HEK293T (cell line): ENCODE measurements around the gene FMN2.

ENCODE experiments used
- CTCF ChIA-PET: fragments of 350-600 bp; formaldehyde crosslinking; extraction: SDS; loops from one replicate; lab custom pipeline; 2021; ENCODE audit warnings: antibody characterized with exemption, inconsistent platforms; lab: Yijun Ruan, JAX
- POLR2A ChIA-PET: fragments of 350-600 bp; formaldehyde crosslinking; extraction: SDS; loops from one replicate; lab custom pipeline; 2020; ENCODE audit warnings: antibody characterized with exemption, inconsistent platforms; lab: Yijun Ruan, JAX
- DNase-seq: peaks from one replicate; pipeline ENCODE4 v3.0.0; 2012; ENCODE audit warnings: mixed read lengths; ENCODE audit errors: extremely low spot score
- ARNT ChIP-seq: fragments of 450-650 bp; IDR thresholded peaks from 2 replicates; pipeline ENCODE4 v1.6.1; 2017; ENCODE audit warnings: mild to moderate bottlenecking
- BHLHE40 ChIP-seq: fragments of 450-650 bp; IDR thresholded peaks from 2 replicates; pipeline ENCODE4 v1.6.1; 2016; ENCODE audit warnings: mild to moderate bottlenecking, moderate library complexity, borderline replicate concordance
- CTBP1 ChIP-seq: fragments of 450-650 bp; IDR thresholded peaks from 2 replicates; pipeline ENCODE4 v1.6.1; 2016; ENCODE audit warnings: borderline replicate concordance
- ELF4 ChIP-seq: fragments of 450-650 bp; IDR thresholded peaks from 2 replicates; pipeline ENCODE4 v1.6.1; 2017; ENCODE audit warnings: antibody characterized with exemption
- FOXA1 ChIP-seq: fragments of 450-650 bp; IDR thresholded peaks from 2 replicates; pipeline ENCODE4 v1.6.1; 2016; ENCODE audit warnings: mild to moderate bottlenecking
- FOXK2 ChIP-seq: fragments of 450-650 bp; IDR thresholded peaks from 2 replicates; pipeline ENCODE4 v1.6.1; 2016; ENCODE audit warnings: mild to moderate bottlenecking
- FOXM1 ChIP-seq: fragments of 450-650 bp; IDR thresholded peaks from 2 replicates; pipeline ENCODE4 v1.6.1; 2017; ENCODE audit warnings: mild to moderate bottlenecking, borderline replicate concordance
- HDGF ChIP-seq: fragments of 450-650 bp; IDR thresholded peaks from 2 replicates; pipeline ENCODE4 v1.6.1; 2017; ENCODE audit warnings: antibody characterized with exemption, borderline replicate concordance
- L3MBTL2 ChIP-seq: fragments of 450-650 bp; conservative IDR thresholded peaks from 2 replicates; pipeline ENCODE4 v1.6.1; 2016; ENCODE audit warnings: mild to moderate bottlenecking
- LEF1 ChIP-seq: fragments of 450-650 bp; IDR thresholded peaks from 2 replicates; pipeline ENCODE4 v1.6.1; 2017; ENCODE audit warnings: mild to moderate bottlenecking, borderline replicate concordance
- NFRKB ChIP-seq: fragments of 450-650 bp; IDR thresholded peaks from 2 replicates; pipeline ENCODE4 v1.6.1; 2016; ENCODE audit warnings: mild to moderate bottlenecking, moderate library complexity
- PKNOX1 ChIP-seq: fragments of 450-650 bp; IDR thresholded peaks from 2 replicates; pipeline ENCODE4 v1.6.1; 2016
- SP1 ChIP-seq: fragments of 450-650 bp; IDR thresholded peaks from 2 replicates; pipeline ENCODE4 v1.6.1; 2017
- SUZ12 ChIP-seq: fragments of 450-650 bp; IDR thresholded peaks from 2 replicates; pipeline ENCODE4 v1.6.1; 2016; ENCODE audit warnings: mild to moderate bottlenecking
- TARDBP ChIP-seq: fragments of 450-650 bp; IDR thresholded peaks from 2 replicates; pipeline ENCODE4 v1.6.1; 2016
- ZNF384 ChIP-seq: fragments of 450-650 bp; IDR thresholded peaks from 2 replicates; pipeline ENCODE4 v1.6.1; 2016

The FMN2 gene

GRCh38 chr1:240426051-240426450 lies 334.4 kb downstream of the FMN2 start:
- TF ChIP-seq TARDBP = no peak
- DNase-seq = no peak
- CTCF ChIA-PET = no interaction called here
- POLR2A ChIA-PET = no interaction called here

GRCh38 chr1:240435996-240436566 lies 344.4 kb downstream of the FMN2 start:
- no peak for TF ChIP-seq ZNF384
- no peak for DNase-seq
- ChIA-PET POLR2A (no interaction called here), CTCF (interaction anchor here (0.7 kb wide), 1 partner anchor 351 kb away, joined by 3 read pairs; no protein-coding TSS in a partner anchor)

GRCh38 chr1:240441669-240442068 lies 350.0 kb downstream of the FMN2 start:
- DNase-seq = no peak
- no peak for TF ChIP-seq CTBP1
- no peak for TF ChIP-seq SP1
- no peak for TF ChIP-seq SUZ12
- TF ChIP-seq PKNOX1 = no peak
- TF ChIP-seq FOXK2 = no peak
- TF ChIP-seq TARDBP = no peak
- no peak for TF ChIP-seq ELF4
- no peak for TF ChIP-seq LEF1
- TF ChIP-seq FOXM1 = no peak
- ChIA-PET CTCF (no interaction called here), POLR2A (interaction anchor here (0.7 kb wide), 1 partner anchor 13 kb away, joined by 3 read pairs; no protein-coding TSS in a partner anchor)

GRCh38 chr1:240445369-240445768 lies 353.7 kb downstream of the FMN2 start:
- no peak for DNase-seq
- ChIA-PET CTCF (no interaction called here), POLR2A (no interaction called here)
- TF ChIP-seq FOXM1 = no peak
- no peak for TF ChIP-seq CTBP1
- no peak for TF ChIP-seq HDGF
- no peak for TF ChIP-seq TARDBP
- TF ChIP-seq FOXK2 = no peak
- no peak for TF ChIP-seq FOXA1
- no peak for TF ChIP-seq ARNT
- TF ChIP-seq LEF1 = no peak
- TF ChIP-seq BHLHE40 = no peak
- TF ChIP-seq ELF4 = no peak
- no peak for TF ChIP-seq SUZ12
- no peak for TF ChIP-seq L3MBTL2

- ChIA-PET POLR2A (interaction anchor here (0.6 to 0.8 kb wide), 2 partner anchors 10 to 14 kb away, joined by 3 read pairs; no protein-coding TSS in a partner anchor), CTCF (interaction anchor here (0.6 to 1.3 kb wide), 3 partner anchors 11 to 238 kb away, joined by 3 to 4 read pairs (median 4); no protein-coding TSS in a partner anchor)
- peak; percentile 21 for DNase-seq
- TF ChIP-seq ARNT = no peak
- no peak for TF ChIP-seq FOXM1
- no peak for TF ChIP-seq L3MBTL2
- no peak for TF ChIP-seq SP1
- TF ChIP-seq ELF4 = no peak
- TF ChIP-seq BHLHE40 = no peak
- no peak for TF ChIP-seq NFRKB
- no peak for TF ChIP-seq FOXK2
These were observed 363.6 kb downstream of the FMN2 start for GRCh38 chr1:240455228-240455821.

GRCh38 chr1:240457203-240457602 lies 365.5 kb downstream of the FMN2 start:
- no peak for DNase-seq
- POLR2A ChIA-PET = no interaction called here
- CTCF ChIA-PET = no interaction called here
- TF ChIP-seq FOXM1 = no peak
- no peak for TF ChIP-seq FOXK2
- no peak for TF ChIP-seq ARNT
- no peak for TF ChIP-seq PKNOX1
- no peak for TF ChIP-seq TARDBP
- TF ChIP-seq NFRKB = no peak
- no peak for TF ChIP-seq CTBP1
- no peak for TF ChIP-seq BHLHE40
- TF ChIP-seq L3MBTL2 = no peak

GRCh38 chr1:240462277-240462676 lies 370.6 kb downstream of the FMN2 start:
- DNase-seq = no peak
- TF ChIP-seq FOXM1 (no peak), BHLHE40 (no peak), FOXA1 (no peak), CTBP1 (no peak), FOXK2 (no peak), L3MBTL2 (no peak), LEF1 (no peak), ARNT (no peak), ZNF384 (no peak), TARDBP (no peak)
- ChIA-PET CTCF (no interaction called here), POLR2A (no interaction called here)
